Heart right ventricle (tissue), 16 donors: Measurements from ENCODE around the gene PTPRD. TPM values are rescaled to one million over a fixed set of nuclear protein-coding genes. Genes with fewer than 3 reads are reported as not detected.

ENCODE experiments used
- ATAC-seq, 8 donors: fragments of 200-7000 bp; cut with Tn5 transposase; one replicate each; pipeline ENCODE4 v1.9.1; 2020; ENCODE audit warnings: mild to moderate bottlenecking in 8 of 8, moderate library complexity in 8 of 8, moderate number of reproducible peaks in 1 of 8
- DNase-seq, 2 donors: peaks; one replicate each; pipeline ENCODE4 v3.0.0-alpha.2; 2020
- H3K27ac ChIP-seq, 10 donors: fragments of 200-600 bp; sonication (generic) in 2 of 10; one replicate each; pipeline versions ENCODE4 v1.5.0 to v1.8.0; 2020 to 2022; ENCODE audit warnings: mild to moderate bottlenecking in 3 of 10
- H3K27me3 ChIP-seq, 7 donors: fragments of 200-600 bp; one replicate each; pipeline ENCODE4 v1.8.0; 2021 to 2022; ENCODE audit warnings: mild to moderate bottlenecking in 2 of 7
- H3K36me3 ChIP-seq, 9 donors: fragments of 200-600 bp; sonication (generic) in 1 of 9; one replicate each; pipeline versions ENCODE4 v1.5.0 to v1.8.0; 2020 to 2022; ENCODE audit warnings: mild to moderate bottlenecking in 2 of 9
- H3K4me1 ChIP-seq, 9 donors: fragments of 200-600 bp; sonication (generic) in 1 of 9; one replicate each; pipeline versions ENCODE4 v1.5.0 to v1.8.0; 2020 to 2022; ENCODE audit warnings: mild to moderate bottlenecking in 4 of 9
- H3K4me3 ChIP-seq, 10 donors: fragments of 200-600 bp; sonication (generic) in 2 of 10; one replicate each; pipeline versions ENCODE4 v1.5.0 to v1.8.0; 2020 to 2022; ENCODE audit warnings: mild to moderate bottlenecking in 7 of 10, moderate library complexity in 2 of 10
- H3K9me3 ChIP-seq, 11 donors: fragments of 200-600 bp in 10 of 11; sonication (generic) in 2 of 11; one replicate each; pipeline versions ENCODE4 v1.5.0 to v1.8.0; 2013 to 2022; ENCODE audit warnings: mild to moderate bottlenecking in 2 of 11, control low read depth in 1 of 11, moderate library complexity in 1 of 11
- WGBS, 2 donors: extraction: QIAGEN DNeasy Blood & Tissue Kit; methylation state at CpG; one replicate each; pipeline ENCODE4 v1.1.7; 2013; ENCODE audit warnings: inconsistent platforms in 1 of 2; 5-methylcytosine and 5-hydroxymethylcytosine counted together
- intact Hi-C, 10 donors: fragments of 100-400 bp; cut with DNase I; formaldehyde crosslinking; loops; one replicate each; pipeline versions ENCODE4 v1.11.1 to v1.14.2; 2022
- polyA plus RNA-seq, 2 donors: library from polyadenylated mRNA; stranded (reverse); fragments of 200-250 nt; gene quantifications; one replicate each; pipeline ENCODE4 v1.2.3, GENCODE V29; 2013
- total RNA-seq, 10 donors: library from RNA; stranded (reverse); fragmentation: NEBNext Ultra II Directional in 3 of 10; extraction: Animal tissue kit (Norgen Biotek cat#: 25700) in 3 of 10; gene quantifications; one replicate each; pipeline versions ENCODE4 v1.2.1 to v1.2.4, GENCODE V29; 2021 to 2023
- TF ChIP-seq, protein P1 (sequence below), 9 donors: fragments of 200-600 bp; sonication (generic) in 2 of 9; IDR thresholded peaks; one replicate each; pipeline versions ENCODE4 v1.5.0 to v1.8.0; 2021 to 2022; ENCODE audit warnings: antibody characterized with exemption in 9 of 9, mild to moderate bottlenecking in 5 of 9, moderate library complexity in 1 of 9
- donor health status: Arrhythmogenic right ventricular cardiomyopathy.
- donor health status: ischemic (EF 13 %, LVEDD 7.1; RV severe dilation, severe dysfunction).
- donor health status: healthy with polysubstance abuse.
- donor health status: DM: no; HTN: yes; CAD: no.
- donor health status: DM: no; HTN: no; CAD: no.
- donor health status: ischemic (EF 25% LVEDD 6.9; RV normal size, moderate dysfunction).
- donor health status: ischemic (EF 25% LVEDD 5.7; RV mildly dilated, moderate dysfunction).
- donor health status: healthy.
- donor health status: DM: yes; HTN: yes; CAD: no.
- donor health status: Ischemic cardiomyopathy.
- donor health status: ischemic (EF 35%, LVEDD 5.7; RV mildly dilated, moderate dysfunction).
- donor health status: nonischemic (EF 11% LVEDD 7.7; RV severe dilation, severe dysfunction).
- donor health status: DM: yes; HTN: yes; CAD: no.
- donor health status: PGD.
- donor health status: ischemic (EF 29% LVEDD 5.4; RV normal size, mild dysfunction).
- donor health status: nonischemic (EF 23%, LVEDD 6.1; RV moderate dilation, normal function).

Gene PTPRD
- total and polyA plus RNA-seq, 12 donors, result 1.4 to 25.2 (median 13.0) TPM

DNA sequence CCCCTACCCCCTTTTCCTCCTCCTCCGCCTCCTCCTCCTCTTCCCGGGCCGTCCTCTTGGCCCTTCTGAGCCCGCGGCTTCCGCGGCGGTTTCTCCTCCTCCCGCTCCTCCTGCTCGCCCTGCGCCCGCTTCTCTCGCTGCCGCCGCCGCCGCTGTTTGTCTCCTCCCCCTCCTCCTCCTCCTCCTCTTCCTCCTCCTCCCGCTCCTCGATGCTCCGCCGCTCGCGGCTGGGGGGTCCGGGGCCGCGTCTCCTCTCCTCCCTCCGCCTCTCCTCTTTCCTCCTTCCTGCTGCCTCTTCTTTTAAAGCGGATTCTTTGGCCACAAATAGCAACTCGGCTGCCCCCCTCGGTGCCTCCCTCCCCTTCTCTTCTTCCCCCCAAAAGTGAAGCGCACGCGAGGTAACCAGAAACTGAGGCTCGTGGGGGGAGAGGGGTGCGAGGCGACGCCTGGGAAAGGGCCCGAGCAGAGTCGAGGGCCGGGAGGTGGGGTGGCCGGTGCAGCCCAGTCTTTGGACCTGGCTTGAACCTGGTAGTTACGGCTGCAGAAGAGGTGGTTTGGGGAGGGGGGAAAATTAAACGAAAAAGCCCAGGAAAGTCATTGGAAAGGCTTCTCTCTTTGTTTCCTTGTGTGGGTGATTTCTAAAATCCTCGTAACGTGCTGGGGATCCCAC lies 1754.7 kb downstream of the PTPRD start:
- DNase-seq (peak; percentile 55 to 76), ATAC-seq (peak; percentile 77 to 90 (median 86))
- Histone ChIP-seq H3K4me1 (peaks cover 0 to 39% (median 8%) of the 10 kb centered on the region in 9 donors), H3K4me3 (peak overlapping the region; percentile 47 to 77 (median 68)), H3K27me3 (peaks cover 0 to 51% (median 8%) of the 10 kb centered on the region in 7 donors), H3K36me3 (no peaks in the 10 kb centered on the region), H3K9me3 (no peaks in the 10 kb centered on the region), H3K27ac (peak overlapping the region in 6 of 10 donors; percentile 36 to 68 (median 56))
- WGBS, 2 donors, result 1% methylated on average over 38 to 45 of the region's 45 CpGs
- TF ChIP-seq, protein P1, sequence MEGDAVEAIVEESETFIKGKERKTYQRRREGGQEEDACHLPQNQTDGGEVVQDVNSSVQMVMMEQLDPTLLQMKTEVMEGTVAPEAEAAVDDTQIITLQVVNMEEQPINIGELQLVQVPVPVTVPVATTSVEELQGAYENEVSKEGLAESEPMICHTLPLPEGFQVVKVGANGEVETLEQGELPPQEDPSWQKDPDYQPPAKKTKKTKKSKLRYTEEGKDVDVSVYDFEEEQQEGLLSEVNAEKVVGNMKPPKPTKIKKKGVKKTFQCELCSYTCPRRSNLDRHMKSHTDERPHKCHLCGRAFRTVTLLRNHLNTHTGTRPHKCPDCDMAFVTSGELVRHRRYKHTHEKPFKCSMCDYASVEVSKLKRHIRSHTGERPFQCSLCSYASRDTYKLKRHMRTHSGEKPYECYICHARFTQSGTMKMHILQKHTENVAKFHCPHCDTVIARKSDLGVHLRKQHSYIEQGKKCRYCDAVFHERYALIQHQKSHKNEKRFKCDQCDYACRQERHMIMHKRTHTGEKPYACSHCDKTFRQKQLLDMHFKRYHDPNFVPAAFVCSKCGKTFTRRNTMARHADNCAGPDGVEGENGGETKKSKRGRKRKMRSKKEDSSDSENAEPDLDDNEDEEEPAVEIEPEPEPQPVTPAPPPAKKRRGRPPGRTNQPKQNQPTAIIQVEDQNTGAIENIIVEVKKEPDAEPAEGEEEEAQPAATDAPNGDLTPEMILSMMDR (IDR thresholded peaks at IDR 0.05), result no peak
- intact Hi-C loops, result loop anchor here in 2 of 10 donors (10.0 kb wide), 2 partner anchors 243 to 373 kb away; no protein-coding TSS in a partner anchor

DNA sequence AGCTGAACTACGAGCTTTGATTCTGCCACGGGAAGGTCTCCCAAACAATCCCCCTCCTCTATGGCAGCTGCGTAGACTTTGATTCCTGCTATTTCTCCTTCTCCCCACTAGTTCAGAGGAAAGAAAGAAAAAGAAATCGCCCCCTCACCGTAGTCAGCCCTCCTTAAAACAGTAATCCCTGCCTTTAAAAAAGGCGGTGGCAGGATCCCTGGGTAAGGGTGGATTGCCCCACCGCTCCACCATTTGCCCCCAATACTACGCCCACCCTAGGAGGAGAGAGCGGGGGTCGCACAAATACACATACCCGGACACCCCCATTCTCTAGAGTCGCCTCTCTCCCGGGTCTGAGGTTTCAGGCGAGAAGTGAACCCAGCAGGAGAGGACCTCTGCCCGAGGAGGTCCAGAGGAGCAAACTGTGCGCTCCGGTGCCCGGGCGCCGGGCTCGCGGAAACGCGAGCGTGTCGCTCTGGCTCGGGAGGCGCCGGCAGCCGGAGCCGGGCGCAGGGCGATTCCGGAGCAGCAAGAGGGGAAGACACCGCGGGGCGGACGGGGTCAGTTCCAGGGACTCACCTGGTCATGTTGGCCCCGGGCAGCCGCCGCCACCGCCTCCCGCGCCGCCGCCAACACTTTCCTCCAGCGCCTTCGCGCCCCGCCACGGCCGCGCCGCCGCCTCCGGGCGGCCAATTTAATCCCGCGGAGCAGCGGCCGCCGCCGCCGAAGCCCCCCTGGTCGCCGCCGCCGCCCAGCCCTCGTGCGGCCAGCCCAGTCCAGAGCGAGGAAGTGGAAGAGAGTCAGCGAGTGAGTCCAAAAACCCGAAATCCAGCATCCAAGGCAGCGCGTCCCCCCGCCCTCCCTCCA lies 1755.5 kb downstream of the PTPRD start:
- H3K27me3 ChIP-seq, result peaks cover 0 to 51% (median 8%) of the 10 kb centered on the region in 7 donors
- DNase-seq, result peak in 1 of 2 donors; percentile 6
- no peaks in the 10 kb centered on the region for H3K36me3 ChIP-seq
- peak; percentile 23 to 70 (median 32) for ATAC-seq
- 0 to 1% methylated on average over 56 to 76 of the region's 76 CpGs for WGBS, 2 donors
- TF ChIP-seq, protein P1 (IDR thresholded peaks at IDR 0.05), result no peak
- H3K9me3 ChIP-seq, result no peaks in the 10 kb centered on the region
- peak overlapping the region in 6 of 10 donors; percentile 30 to 68 (median 56) for H3K27ac ChIP-seq
- peak overlapping the region; percentile 47 to 77 (median 68) for H3K4me3 ChIP-seq
- H3K4me1 ChIP-seq, result peaks cover 0 to 39% (median 8%) of the 10 kb centered on the region in 9 donors
- intact Hi-C loops, result loop anchor here in 2 of 10 donors (10.0 kb wide), 2 partner anchors 242 to 372 kb away; no protein-coding TSS in a partner anchor

DNA sequence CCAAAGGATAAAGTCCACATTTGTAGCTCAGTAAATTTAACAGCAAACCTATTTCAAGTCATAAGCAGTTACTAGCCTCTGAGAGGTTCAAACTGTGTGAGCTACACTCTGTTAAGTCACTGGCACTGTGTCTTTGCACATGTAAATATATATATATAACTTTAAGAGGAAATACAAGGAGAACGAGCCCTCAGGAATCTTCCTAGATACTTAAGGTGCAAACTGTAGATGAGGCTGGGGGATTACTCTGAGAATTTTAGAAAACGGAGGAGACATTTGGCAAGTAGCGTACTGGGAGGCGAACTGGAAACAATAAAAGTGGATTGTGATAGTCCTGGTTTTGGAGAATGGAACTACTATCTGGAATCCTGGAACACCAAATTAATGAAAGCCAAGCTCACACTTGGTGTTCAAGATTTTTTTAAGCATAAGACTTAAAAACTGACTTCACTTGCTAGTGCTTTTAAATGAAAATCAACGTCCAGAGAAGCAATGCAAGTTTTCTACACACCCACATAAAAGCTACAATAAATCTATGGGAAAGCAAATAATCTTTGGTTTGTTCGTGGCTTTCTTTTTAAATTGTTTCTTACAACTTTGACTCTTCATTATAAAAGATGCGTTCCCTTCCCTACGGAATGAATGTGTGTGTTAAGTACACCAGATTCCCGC lies 1756.3 kb downstream of the PTPRD start:
- H3K4me3 ChIP-seq, result peak overlapping the region; percentile 47 to 77 (median 68)
- peaks cover 0 to 51% (median 8%) of the 10 kb centered on the region in 7 donors for H3K27me3 ChIP-seq
- intact Hi-C loops, result loop anchor here in 2 of 10 donors (10.0 kb wide), 2 partner anchors 242 to 372 kb away; no protein-coding TSS in a partner anchor

More for the DNA sequence above, 1756.3 kb downstream of the PTPRD start:
- Histone ChIP-seq H3K36me3 (no peaks in the 10 kb centered on the region), H3K4me1 (peaks cover 0 to 39% (median 8%) of the 10 kb centered on the region in 9 donors), H3K27ac (peak overlapping the region in 4 of 10 donors; percentile 45 to 68 (median 62)), H3K9me3 (no peaks in the 10 kb centered on the region)
- DNase-seq (no peak), ATAC-seq (no peak)
- WGBS, 2 donors, result 18 to 21% methylated on average over 9 of the region's 9 CpGs
- TF ChIP-seq, protein P1 (IDR thresholded peaks at IDR 0.05), result no peak
